Glomerular visceral epithelial cell (primary cell): ENCODE measurements around the gene MED13L.

ENCODE experiments used
- DNase-seq: peaks from one replicate; pipeline ENCODE4 v3.0.0-alpha.2; 2016; ENCODE audit errors: extremely low spot score

Gene MED13L

GRCh38 chr12:115944392-115944742, 333.1 kb downstream of the MED13L start:
- DNase-seq = no peak

- no peak for DNase-seq
These were observed 333.7 kb downstream of the MED13L start for GRCh38 chr12:115943630-115944391.

- no peak for DNase-seq
These were observed 334.2 kb downstream of the MED13L start for GRCh38 chr12:115943310-115943629.

GRCh38 chr12:115942346-115942745, 335.1 kb downstream of the MED13L start:
- DNase-seq = no peak

- DNase-seq = no peak
These were observed 336.1 kb downstream of the MED13L start for GRCh38 chr12:115941362-115941761.

GRCh38 chr12:115938794-115939377, 338.6 kb downstream of the MED13L start:
- DNase-seq = no peak

- DNase-seq = no peak
These were observed 340.2 kb downstream of the MED13L start for GRCh38 chr12:115936997-115937916.

GRCh38 chr12:115934877-115935276, 342.6 kb downstream of the MED13L start:
- no peak for DNase-seq

- DNase-seq = no peak
These were observed 343.4 kb downstream of the MED13L start for GRCh38 chr12:115934046-115934445.

- DNase-seq = no peak
These were observed 345.4 kb downstream of the MED13L start for GRCh38 chr12:115932066-115932465.

GRCh38 chr12:115930336-115930735, 347.2 kb downstream of the MED13L start:
- DNase-seq = no peak

- DNase-seq = no peak
These were observed 351.3 kb downstream of the MED13L start for GRCh38 chr12:115926037-115926670.

GRCh38 chr12:115923851-115924250, 353.6 kb downstream of the MED13L start:
- no peak for DNase-seq

- DNase-seq = no peak
These were observed 354.4 kb downstream of the MED13L start for GRCh38 chr12:115922952-115923564.

- DNase-seq = no peak
These were observed 356.9 kb downstream of the MED13L start for GRCh38 chr12:115920395-115921183.

- no peak for DNase-seq
These were observed 358.7 kb downstream of the MED13L start for GRCh38 chr12:115918763-115919162.

- peak; percentile 26 for DNase-seq
These were observed 360.4 kb downstream of the MED13L start for GRCh38 chr12:115916910-115917668.

GRCh38 chr12:115914122-115914521, 363.4 kb downstream of the MED13L start:
- DNase-seq = no peak

- no peak for DNase-seq
These were observed 365.1 kb downstream of the MED13L start for GRCh38 chr12:115912440-115912839.

GRCh38 chr12:115911360-115911759, 366.1 kb downstream of the MED13L start:
- DNase-seq = no peak
